Stimulated activated CD4-positive, alpha-beta T cell treated with anti-CD3 and anti-CD28 coated beads, TNF-alpha, amount 100 ng/mL, for 1 hour (primary cell): Measurements from ENCODE around the gene PROZ.

Experiments
- DNase-seq, 3 donors: peaks; one replicate each; pipeline ENCODE4 v3.0.0-alpha.2; 2020; ENCODE audit warnings: low read depth in 3 of 3, low spot score in 1 of 3

PROZ gene

DNA sequence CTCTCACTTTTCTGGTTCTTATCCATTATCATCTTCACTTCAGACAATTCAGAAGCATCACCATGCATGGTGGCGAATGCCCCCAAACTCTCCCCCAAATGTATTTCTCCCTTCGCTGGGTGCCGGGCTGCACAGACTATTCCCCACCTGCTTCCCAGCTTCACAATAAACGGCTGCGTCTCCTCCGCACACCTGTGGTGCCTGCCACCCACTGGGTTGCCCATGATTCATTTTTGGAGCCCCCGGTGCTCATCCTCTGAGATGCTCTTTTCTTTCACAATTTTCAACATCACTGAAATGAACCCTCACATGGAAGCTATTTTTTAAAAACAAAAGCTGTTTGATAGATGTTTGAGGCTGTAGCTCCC lies 38.6 kb upstream of the PROZ start:
- DNase-seq = no peak

DNA sequence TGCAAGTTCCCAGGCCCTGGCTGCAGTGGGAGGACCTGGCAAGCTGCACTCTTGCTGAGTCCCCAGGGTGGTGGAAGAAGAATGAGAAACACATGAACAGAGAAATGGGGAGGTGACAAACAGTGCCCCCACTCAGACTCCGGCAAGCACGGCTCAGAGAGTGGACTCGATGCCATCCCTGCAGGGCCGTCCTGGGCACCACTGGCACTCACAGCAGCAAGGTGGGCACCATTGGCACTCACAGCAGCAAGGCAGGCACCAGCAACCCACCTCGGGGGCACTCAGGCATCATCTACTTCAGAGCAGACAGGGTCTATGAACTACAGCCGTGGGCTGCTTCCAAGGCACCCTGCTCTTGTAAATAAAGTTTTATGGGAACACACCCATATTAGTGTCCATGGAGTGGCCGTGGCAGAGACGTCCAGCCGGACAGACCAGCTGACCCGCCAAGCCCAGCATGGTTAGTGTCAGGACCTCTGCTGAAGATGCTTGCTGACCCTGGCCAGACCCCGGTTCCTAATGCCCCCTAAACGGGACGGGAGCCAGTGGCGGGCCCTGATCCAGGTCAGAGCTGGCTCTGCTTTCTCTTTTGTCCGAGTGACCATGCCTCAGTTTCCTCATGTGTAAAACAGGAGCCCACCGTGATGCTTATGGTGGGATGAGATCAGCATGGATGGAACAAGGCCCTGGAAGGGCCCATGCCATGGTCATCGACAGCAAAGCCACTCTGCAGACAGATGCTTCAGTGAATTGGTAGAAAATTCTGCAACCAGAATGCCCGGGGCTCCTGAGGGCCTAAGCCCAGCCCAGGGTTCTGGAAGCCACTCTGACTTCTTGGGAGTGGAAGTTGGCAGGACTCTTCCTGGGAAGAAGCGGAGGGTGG lies 37.9 kb upstream of the PROZ start:
- no peak for DNase-seq

DNA sequence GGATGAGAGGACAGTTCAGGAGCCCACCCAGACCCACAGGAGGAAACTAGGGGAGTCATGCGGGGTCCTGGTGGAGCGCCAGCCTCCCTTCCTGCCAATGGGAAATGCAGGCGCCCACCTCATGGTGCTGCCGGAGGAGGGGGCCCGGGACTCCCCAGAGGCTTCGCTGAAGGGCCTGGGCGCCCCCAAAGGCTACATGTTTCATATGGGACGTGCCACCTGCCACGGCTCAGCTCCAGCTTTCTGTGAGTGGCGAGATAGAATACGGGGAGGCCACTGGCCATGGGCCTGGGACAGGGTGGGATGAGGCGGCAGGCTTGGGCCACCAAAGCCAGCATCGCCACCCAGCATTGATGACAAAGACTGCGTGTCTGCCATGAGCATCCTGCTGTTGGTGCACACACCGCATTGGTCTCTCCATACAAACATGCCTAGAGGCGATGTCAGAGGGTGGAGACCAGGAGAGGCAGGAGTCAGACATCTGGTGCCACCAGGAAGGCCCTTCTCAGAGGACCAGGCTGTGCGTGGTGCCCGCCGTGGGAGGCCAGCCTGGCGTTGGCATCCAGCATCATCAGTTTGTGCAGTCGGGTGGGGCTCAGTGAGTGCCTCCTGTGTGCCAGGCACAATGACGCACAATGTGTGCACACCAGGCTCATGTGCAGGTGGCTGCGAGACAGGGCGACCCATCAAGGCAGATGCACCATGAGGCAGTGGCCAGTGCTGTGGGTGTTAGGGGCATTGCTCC lies 37.1 kb upstream of the PROZ start:
- DNase-seq = no peak

DNA sequence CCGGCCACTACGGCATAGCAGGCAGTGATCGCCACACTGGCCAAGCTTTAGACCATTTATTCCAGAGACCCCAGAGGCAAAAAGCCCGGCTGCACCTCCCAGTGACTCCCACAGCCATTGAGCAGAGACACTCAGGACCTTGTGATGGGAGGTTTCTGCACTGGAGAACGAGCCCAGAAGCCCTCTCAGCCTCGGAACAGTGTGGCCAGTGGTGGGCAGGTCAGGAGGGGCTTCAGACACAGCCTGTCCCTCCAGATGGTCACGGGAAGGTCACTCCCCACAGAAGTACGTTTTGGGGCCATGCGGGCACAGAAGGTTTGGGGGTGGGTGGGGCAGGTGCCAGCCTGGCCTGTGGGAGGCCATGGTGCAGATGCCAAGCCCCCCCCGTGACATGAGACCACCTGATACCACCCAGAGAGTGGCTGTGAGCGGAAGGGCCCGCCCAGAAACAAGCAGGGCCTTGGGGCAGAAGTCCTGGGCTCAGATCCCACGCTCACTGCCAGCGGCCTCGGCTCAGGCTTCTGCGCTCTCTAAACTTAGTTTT lies 36.4 kb upstream of the PROZ start:
- no peak for DNase-seq

DNA sequence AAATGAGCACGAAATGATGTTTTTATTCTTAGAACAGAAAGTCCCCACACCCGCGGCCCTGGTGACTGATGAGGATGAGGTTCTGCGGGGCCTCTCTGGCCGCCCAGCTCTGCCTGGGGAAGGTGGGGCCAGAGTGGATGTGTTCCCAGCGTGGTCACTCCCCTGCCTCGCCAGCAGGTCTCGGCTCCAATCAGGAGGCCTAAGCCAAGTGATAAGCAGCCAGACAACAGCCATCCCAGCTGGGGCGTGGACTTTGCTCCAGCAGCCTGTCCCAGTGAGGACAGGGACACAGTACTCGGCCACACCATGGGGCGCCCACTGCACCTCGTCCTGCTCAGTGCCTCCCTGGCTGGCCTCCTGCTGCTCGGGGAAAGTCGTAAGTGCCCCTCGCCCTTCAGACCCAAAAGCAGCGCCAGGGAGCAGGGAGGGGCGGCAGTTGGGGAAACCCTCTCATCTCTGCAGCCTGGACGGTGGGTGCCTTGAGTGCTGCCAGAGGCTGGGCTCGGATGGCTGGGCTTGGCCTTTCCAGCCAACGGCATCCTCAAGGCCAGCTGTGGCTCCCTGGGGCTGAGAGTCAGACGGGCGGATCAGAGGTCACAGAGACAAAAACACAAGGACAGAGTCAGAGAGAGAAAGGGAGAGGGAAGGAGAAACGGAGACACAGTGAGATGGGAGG lies 35.8 kb upstream of the PROZ start, which contains the start of gene F10:
F10 (plus strand) TSS at position 250 of the 676 bp plus-strand sequence; CDS start at position 307, 57 bp downstream.
- DNase-seq = no peak

DNA sequence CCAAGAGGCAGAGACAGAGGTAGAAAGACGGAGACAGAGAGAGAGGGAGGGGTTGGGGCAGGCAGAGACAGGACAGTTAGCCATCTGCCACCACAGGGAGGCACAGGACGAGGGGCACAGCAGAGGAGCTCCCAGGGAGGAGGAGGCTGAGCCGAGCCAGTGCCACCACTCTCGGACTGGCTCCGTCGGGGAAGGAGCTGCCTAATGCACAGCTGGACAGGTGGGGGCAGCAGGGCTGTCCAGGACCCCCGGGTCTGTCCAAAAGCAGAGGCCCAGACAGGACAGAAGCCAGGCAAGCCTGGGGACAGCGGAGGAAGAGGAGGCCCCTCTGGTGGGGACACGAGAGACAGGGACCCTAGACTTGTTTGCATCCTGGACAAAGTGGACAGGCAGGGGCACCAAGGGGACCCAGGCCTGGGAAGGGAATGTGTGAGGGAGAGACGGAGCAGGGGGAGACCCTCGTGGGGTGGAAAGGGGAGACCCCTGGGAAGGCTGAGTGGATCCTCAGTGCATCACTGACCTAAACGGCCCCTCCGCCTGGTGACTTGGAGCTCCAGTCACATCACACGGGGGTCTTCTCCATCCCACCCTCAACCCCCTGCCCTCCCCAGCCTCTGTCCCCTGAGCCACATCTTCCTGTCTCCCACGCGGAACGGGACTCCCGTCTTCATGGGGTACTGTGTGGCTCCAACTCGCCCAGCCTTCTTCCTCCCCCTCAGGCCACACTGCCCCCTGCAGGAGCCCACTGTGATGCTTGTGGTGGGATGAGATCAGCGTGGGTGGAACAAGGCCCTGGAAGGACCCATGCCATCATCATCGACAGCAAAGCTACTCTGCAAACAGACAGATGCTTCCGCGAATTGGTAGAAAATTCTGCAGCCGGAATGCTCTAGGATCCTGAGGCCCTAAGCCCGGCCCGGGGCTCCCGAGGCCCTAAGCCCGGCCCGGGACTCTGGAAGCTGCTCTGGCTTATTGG lies 34.9 kb upstream of the PROZ start:
- no peak for DNase-seq

DNA sequence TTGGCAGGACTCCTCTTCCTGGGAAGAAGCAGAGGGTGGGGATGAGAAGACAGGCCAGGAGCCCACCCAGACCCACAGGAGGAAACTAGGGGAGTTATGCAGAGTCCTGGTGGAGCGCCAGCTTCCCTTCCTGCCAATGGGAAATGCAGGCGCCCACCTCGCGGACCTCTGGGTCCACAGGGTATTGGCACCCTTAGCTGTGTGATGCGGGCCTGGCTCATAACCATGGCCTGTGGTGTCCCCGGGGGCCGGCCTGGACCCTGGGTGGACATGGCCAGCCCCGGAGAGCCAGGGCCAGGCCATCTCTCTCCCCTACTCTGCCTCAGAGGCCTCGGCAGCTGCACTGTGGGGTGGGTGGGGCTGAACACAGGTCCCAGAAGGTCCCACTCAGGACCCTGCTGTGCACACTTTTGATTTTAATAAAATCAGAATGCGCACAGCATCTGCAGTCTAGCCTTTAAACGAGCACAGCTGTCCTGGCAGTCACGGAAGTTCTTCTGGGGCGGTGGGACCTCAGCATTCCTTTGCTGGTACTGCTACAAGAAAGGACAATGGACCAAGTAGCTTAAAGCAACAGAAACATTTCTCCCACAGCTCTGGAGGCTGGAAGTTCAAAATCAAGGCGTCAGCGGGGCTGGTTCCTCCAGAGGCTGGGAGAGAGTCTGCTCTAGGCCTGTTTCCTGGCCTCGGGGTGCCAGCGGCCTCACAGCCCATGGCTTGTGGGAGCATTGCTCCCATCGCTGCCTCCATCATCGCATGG lies 34.1 kb upstream of the PROZ start:
- DNase-seq = no peak

DNA sequence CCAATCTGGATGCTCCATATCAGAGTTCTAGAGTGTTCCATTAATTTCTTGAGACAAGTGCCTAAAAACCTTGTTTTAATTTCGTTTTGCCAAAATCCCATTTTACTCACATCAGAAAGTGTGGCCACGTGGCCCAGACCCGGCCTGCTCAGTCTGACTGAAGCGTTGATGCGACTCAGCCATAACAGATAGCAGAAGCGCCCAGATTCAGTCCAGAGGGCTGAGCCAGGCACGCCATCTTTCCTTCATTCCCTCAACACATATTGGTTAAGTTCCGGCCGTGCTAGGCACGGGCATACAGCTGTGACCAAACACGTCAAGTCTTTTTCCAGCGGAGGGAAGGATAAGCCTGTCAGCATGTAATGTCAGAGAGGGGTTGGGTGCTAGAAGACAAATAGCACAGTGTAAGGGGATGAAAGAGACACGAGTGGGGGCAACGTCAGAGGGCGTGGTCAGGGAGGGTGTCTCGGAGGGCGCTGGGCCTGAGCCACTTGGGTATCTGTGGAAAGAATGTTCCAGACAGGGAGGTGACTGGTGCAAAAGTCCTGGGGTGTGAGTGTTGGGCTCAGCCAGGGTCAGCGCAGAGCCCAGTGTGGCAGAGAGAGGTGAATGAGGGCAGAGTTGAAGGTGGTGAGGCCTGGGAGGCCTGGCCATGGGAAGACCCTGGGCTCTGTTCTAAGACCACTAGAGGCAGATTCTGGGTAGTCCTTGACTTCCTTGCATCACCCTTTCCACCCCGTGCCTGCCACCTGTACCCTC lies 32.8 kb upstream of the PROZ start:
- DNase-seq = no peak

DNA sequence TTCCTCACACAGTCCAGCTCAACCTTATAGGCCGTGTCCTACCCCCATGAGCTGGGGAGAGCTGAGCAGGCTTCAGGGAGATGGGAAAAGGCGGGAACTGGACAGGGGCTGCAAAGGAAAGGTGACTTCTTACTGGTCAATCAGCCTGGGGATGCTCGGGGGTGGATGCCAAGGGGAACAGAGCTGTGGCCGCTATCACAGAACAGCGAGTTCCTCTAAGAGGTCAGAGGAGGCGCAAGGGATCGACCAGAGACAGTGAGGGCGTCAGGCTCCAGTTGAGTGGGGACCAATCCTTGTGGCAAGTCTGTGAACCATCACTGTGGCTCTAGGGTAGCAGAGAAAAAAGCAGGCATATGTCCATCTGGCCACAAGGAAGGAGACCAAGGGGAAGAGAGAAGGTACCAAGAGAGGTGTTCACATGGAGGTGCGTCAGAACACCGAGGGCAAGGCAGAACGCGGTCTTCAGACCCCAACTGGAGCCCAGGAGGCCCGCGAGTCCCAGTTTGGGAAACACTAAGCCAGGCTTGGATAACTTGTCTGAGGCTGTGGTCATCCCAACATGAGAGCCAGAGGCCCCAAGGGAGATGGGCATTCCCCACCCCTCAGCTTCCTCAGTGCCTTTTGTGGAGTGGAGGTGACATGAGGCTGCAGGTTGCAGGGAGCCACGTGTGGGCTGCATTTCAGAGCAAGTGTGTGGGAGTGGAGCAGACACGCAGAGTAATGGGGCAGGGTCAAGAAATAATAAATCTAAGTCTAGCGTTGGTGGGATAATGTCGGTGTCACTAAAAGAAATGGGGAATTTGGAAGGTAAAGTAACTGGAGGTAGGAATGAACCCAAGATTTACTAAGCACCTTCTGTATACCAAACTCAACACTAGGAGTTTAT lies 31.9 kb upstream of the PROZ start:
- no peak for DNase-seq

DNA sequence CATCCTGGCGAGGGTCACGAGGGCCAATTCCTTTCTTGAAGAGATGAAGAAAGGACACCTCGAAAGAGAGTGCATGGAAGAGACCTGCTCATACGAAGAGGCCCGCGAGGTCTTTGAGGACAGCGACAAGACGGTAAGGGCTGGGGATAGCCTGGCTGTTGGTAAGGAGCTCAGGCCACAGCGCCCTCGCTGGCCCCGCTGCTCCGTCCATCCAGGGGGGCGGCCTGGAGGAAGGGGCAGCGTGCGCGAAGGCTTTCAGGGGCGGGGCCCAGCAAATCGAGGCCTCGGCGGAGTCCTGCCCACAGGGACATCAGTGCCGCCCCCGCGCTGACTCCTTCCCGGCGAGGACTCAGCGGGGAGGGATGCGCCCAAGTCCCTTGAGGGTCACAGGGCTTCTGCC lies 29.0 kb upstream of the PROZ start:
- DNase-seq = no peak

DNA sequence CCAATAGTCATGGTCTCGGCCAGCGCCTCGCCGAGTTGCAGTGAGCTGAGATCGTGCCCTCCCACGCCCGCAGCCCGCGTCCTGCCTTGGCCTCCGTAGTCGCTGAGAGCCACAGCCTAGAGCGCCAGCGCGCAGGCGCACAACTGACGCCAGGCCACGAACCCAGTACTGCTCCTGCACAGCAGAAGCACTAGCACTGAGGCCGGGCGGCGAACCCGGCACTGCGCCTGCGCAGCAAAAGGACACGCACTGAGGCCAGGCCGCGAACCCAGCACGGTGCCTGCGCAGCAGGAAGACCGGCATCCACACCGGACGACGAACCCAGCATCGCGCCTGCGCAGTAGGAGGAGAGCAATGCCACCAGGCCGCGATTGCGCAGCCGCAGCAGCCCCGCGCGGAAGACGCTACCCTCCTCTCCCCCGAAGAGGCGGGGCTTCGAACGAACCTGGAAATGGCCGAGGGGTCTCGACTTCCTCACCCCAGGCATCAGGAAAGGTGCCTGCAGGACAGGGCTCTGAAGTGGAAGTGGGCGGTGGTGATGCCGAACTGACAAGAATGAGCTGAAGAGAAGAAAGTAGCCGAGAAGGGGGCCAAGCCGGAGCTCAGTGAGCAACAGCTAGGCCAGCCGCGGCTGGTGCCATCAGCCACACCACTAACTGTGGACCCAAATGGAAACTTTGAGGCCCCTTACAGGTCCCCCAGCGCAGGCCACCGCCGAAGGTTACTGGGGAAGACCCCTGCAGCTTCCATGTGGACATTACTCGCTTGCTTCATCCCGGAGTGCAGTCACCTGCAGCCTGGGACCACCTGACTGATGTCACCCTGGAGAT lies 28.3 kb upstream of the PROZ start:
- peak in 1 of 3 donors; percentile 8 for DNase-seq

DNA sequence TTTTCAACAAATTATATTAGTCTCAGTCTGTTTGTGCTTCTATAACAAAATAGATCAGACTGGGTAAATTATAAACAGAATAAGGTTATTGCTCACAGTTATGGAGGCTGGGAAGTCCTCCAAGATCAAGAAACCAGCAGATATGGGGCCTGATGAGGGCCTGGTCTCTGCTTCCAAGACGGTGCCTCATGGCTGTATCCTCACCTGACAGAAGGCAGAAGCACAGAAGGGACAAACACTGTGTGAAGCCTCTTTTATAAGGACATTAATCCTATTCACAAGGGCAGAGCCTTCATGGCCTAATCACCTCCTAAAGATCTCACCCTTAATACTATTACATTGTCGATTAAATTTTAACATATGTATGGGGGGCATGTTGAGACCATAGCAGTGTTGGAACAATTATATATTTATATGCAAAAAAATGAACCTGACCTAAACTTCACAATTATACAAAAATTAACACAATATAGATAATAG lies 23.1 kb upstream of the PROZ start:
- no peak for DNase-seq

DNA sequence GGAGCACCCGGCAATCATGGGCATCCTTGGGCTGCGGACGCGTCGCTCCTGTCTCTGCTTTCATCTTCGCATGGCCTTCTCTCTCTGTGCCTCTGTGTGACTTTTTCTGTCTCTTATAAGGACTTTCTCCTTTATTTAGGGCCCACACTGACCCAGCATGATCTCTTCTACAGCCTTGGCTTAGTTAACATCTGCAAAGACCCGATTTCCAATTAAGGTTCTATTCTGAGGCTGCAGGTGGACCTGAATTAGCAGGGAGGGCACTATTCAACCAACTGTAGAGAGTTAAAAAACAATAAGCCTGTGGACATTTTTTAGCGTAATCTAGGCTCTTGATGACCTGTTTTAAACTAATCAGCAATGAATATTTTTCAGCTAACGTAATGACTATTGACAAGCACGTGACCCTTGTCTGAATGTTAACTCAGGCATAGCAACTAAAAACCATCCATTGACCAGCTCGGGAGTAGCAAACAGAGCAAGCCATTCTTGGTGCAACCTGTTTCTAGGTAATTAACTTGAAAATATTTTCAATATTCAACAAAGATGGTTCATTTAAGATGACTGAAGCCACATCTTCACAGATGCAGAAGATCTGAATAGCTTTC lies 20.7 kb upstream of the PROZ start:
- no peak for DNase-seq

DNA sequence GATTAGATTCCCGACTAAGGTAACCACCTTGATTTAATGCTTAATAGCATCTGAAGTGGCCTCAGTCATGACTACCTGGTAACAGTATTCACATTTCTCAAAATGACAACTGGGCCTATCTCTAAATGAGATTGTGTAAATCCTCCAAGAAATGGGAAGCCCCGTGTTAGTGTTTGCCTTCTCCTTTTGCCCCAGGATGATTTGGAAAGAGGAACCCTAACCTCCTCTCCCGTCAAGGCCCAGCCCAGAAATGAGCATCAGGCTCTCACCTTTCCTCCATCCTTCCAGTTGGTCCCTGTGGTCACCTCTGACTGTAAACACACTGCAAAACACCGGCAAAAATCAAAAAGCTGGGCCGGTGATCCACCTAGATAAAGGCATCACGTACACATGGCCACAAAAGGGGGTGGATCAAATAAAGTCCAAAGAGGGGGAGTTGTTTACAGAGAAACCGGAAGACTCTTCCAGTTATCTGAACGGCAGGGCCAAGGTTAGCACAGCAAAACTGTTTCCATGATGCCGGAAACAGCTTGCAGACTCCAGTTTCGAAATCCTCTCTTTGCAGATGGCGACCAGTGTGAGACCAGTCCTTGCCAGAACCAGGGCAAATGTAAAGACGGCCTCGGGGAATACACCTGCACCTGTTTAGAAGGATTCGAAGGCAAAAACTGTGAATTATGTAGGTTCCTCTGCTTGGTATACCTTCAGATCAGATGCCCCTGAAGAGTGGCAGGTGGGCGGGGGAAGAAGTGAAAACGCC lies 19.5 kb upstream of the PROZ start:
- DNase-seq = no peak

DNA sequence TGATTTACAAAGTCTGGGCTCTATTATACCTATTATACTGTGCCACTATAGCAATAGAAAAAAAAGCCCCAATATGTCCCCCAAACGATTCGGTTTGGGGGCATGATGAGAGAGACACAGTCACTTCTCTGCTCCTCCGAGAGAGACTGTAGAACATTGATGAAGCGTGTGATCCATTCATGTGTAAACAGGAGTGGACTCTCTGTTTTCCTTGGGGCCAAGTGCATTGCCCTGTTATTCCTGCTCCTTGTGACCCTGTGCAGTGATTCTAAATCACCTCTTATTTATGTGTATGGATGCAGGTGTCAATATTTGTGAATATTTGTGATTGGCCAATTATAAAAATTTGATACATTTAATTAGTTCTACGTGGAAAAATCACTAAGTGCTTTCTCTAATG lies 18.9 kb upstream of the PROZ start:
- no peak for DNase-seq
